Measurements from ENCODE around the gene SMARCD2. TPM values are rescaled to one million over a fixed set of nuclear protein-coding genes. Genes with fewer than 3 reads are reported as not detected.

The SMARCD2 gene
- total RNA-seq (2022; extraction: Qiagen RNA extraction; ENCODE audit: low read depth): 45.9 to 66.3 TPM (median 59.3 TPM) in 5 replicates

DNA sequence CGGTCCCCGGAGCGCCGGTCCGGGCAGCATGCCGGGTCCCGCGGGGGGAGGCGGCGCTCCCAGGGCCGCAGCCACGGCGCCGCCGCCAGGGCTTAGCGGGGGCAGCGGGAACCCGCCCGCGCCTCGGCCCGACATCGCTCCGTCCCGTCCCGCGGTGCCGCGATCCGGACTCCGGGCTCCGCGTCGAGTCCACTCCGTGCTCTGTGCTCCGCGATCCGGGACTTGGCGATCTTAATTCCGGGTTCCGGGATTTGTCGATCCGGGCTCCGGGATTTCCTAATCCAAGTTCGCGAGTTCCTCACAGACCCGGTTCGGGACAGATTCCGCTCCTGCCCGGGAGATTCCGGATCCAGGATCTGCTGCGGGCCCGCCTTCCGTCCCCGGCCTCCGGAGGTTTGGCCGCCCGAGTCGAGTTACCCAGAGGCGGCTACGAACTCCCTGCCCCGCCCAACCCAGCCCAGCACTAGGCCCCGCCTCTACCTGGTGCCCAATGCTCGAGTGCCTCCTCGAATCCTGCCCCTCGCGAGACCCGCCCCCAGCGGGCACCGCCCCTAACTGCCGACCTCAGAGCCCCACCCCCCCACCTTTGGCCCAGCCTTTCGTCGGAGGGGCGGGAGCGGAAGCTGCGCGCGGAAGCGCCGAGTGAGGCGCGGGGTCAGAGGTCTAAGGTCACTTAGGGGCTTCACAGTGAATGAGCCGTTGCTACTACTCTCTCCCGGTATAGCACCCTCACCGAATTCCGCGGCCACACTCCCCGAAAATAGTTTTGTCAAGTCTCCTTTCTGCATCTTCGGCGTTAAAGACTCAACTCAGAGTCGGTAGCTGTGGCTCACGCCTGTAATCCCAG is at the start of gene SMARCD2:
TSS of gene SMARCD2 (minus strand) at position 146 of the 847 bp plus-strand sequence. CDS start at position 135, 11 bp downstream.

DNA sequence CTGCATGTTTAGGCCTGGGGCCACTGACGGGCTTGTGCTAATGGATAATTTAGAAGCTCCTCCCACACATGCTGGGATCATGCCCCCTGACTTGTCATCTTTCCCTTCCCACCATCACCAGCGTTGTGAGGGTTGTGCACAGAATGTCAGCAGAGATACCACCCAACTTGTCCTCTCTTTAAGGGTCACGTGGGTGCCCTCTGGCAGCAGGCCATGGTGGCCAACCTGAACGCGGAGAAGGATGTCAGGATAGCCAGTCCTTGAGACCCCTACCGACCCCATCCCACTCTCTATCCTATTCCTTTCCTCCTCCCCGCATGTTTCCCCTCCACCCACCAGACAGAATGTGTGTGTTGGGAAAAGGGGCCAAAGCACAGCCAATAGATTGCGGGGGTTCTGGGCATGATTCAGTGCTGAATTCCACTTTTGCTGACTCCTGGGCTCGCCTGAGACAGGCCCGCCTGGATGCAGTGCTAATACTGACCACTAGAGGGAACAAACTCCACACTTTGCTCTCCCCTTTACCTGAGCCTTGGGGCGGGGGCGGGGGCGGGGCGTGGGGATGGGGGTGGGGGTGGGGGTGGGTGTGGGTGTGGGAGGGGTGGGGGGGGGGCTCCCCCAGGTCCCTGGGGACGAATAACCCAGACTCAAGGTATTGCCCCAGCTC is 39.6 kb upstream of the SMARCD2 start, which contains the start of gene GH2:
TSS of gene GH2 (minus strand) at position 10 of the 667 bp plus-strand sequence. CDS start 143 bp downstream, outside the sequence.

DNA sequence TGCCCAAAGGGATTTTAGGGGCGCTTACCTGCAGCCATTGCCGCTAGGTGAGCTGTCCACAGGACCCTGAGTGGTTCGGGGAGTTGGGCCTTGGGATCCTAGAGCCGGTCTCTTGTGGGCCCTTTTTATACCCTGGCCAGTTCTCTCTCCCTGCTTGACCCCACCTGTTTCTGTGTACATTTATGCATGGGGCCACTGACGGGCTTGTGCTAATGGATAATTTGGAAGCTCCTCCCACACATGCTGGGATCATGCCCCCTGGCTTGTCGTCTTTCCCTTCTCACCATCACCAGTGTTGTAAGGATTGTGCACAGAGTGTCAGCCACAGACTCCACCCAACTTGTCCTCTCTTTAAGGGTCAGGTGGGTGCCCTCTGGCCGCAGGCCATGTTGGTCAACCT is 31.1 kb upstream of the SMARCD2 start, which contains the start of gene CSH2:
TSS of gene CSH2 (minus strand) at position 101 of the 400 bp plus-strand sequence. CDS start at position 38, 63 bp downstream.

DNA sequence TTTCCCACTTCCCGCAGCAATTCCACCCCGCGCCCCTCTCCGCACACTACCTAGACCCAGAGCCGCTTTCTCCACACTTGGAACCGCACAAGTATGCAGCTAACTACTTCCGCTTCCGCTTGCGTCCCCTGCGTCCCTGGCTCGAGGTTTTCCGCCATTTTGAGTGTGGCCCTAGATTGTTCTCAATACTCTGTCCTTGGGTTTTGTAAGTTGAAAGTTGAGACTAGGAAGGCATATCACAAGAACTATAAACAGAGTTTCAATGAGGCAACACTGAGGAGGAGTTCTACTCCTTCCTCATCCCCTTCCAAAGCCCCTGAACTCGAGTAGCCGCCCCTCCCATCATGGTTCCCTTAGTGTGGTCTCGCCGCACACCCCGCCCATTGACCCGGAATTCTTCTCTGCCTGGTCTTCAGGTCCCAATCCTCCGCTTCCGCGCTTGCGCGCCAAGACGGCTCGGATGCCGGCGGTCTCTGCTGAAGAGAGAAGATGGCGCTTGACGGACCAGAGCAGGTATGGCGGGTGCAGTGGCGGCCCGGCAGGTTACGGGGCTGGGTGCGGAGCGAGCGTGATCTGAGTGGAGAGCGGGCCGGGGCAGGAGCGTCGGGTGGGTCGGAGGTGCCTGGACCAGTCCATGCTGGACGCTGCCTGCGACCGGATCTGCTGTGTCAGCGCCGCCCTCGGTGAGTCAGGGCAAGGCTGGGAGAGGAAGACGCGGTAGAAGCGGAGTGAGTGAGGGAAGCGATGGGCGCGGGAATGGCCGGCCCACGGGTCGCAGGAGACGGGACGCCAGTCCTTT is 15.3 kb downstream of the SMARCD2 start, which contains the start of the genes FTSJ3 and PSMC5:
TSS of gene FTSJ3 (minus strand) at position 662 of the 799 bp plus-strand sequence. CDS start 761 bp downstream, outside the sequence.
TSS of gene PSMC5 (plus strand) at position 430 of the 799 bp plus-strand sequence. CDS start at position 490, 60 bp downstream.

Other genes starting within 250 kb of the SMARCD2 start
- gene TACO1, start 241.8 kb downstream of the SMARCD2 start, total RNA-seq (2022; extraction: Qiagen RNA extraction; ENCODE audit: low read depth): 52.7 to 55.5 TPM (median 53.7 TPM) in 5 replicates
- gene MAP3K3, start 220.3 kb downstream of the SMARCD2 start, total RNA-seq (2022; extraction: Qiagen RNA extraction; ENCODE audit: low read depth): 12.0 to 18.2 TPM (median 17.4 TPM) in 5 replicates
- gene LIMD2, start 142.6 kb downstream of the SMARCD2 start, total RNA-seq (2022; extraction: Qiagen RNA extraction; ENCODE audit: low read depth): 5.9 to 15.6 TPM (median 13.4 TPM) in 5 replicates
- 25.3 to 30.1 TPM (median 26.8 TPM) in 5 replicates for gene STRADA, start 100.9 kb downstream of the SMARCD2 start, total RNA-seq (2022; extraction: Qiagen RNA extraction; ENCODE audit: low read depth)
- gene CCDC47, start 69.1 kb downstream of the SMARCD2 start, total RNA-seq (2022; extraction: Qiagen RNA extraction; ENCODE audit: low read depth): 95.9 to 135 TPM (median 108 TPM) in 5 replicates
- 86.2 to 127 TPM (median 101 TPM) in 5 replicates for gene DDX42, start 68.5 kb downstream of the SMARCD2 start, total RNA-seq (2022; extraction: Qiagen RNA extraction; ENCODE audit: low read depth)
- 204 to 242 TPM (median 212 TPM) in 5 replicates for gene PSMC5, start 15.3 kb downstream of the SMARCD2 start, total RNA-seq (2022; extraction: Qiagen RNA extraction; ENCODE audit: low read depth)
- 55.3 to 68.1 TPM (median 57.2 TPM) in 5 replicates for gene FTSJ3, start 15.0 kb downstream of the SMARCD2 start, total RNA-seq (2022; extraction: Qiagen RNA extraction; ENCODE audit: low read depth)
- not detected in 5 replicates for gene CSH2, start 31.0 kb upstream of the SMARCD2 start, total RNA-seq (2022; extraction: Qiagen RNA extraction; ENCODE audit: low read depth)
- not detected in 5 replicates for gene GH2, start 39.3 kb upstream of the SMARCD2 start, total RNA-seq (2022; extraction: Qiagen RNA extraction; ENCODE audit: low read depth)
- gene CSH1, start 53.9 kb upstream of the SMARCD2 start, total RNA-seq (2022; extraction: Qiagen RNA extraction; ENCODE audit: low read depth): not detected in 5 replicates
- not detected in 5 replicates for gene CSHL1, start 68.6 kb upstream of the SMARCD2 start, total RNA-seq (2022; extraction: Qiagen RNA extraction; ENCODE audit: low read depth)
- gene GH1, start 76.2 kb upstream of the SMARCD2 start, total RNA-seq (2022; extraction: Qiagen RNA extraction; ENCODE audit: low read depth): not detected in 5 replicates
- 0.20 to 0.70 TPM in 2 of 5 replicates, not detected in the others for gene CD79B, start 89.6 kb upstream of the SMARCD2 start, total RNA-seq (2022; extraction: Qiagen RNA extraction; ENCODE audit: low read depth)
- gene SCN4A, start 130.2 kb upstream of the SMARCD2 start, total RNA-seq (2022; extraction: Qiagen RNA extraction; ENCODE audit: low read depth): 0.01 to 0.11 TPM (median 0.07 TPM) in 4 of 5 replicates, not detected in the other
- gene PRR29, start 155.7 kb upstream of the SMARCD2 start, total RNA-seq (2022; extraction: Qiagen RNA extraction; ENCODE audit: low read depth): 0.66 to 1.8 TPM (median 0.68 TPM) in 5 replicates
- not detected in 5 replicates for gene ICAM2, start 177.9 kb upstream of the SMARCD2 start, total RNA-seq (2022; extraction: Qiagen RNA extraction; ENCODE audit: low read depth)

Measured in A549 treated with ZK216348 at 1 μM for 4 hours (cell line).